NK-92 treated with Interleukin-12 subunit alpha and Interleukin-12 subunit beta, amount 100 ng/mL, for 24 hours (cell line): ENCODE measurements around the gene GRM7.
"Not testable (repeated sequence)": the region's sequence is repeated elsewhere in the genome, so short reads cannot be mapped to it uniquely, and the experiment has no call there.

Source experiments
- DNase-seq: peaks from one replicate; lab custom pipeline; 2025; lab: John Stamatoyannopoulos, UW

The GRM7 gene

GRCh38 chr3:6860954-6861624 is at the start of gene GRM7:
Gene GRM7, plus strand, starts transcription at chr3:6861115.
- no peak for DNase-seq

GRCh38 chr3:6821411-6821810 is 39.5 kb upstream of the GRM7 start:
- no peak for DNase-seq

- DNase-seq: no peak
These were observed 35.4 kb upstream of the GRM7 start for GRCh38 chr3:6825524-6825923.

- DNase-seq: no peak
These were observed 33.5 kb upstream of the GRM7 start for GRCh38 chr3:6827453-6827852.

GRCh38 chr3:6844723-6845122 is 16.2 kb upstream of the GRM7 start:
- no peak for DNase-seq

- DNase-seq: no peak
These were observed 6.7 kb upstream of the GRM7 start for GRCh38 chr3:6854184-6854583.

- DNase-seq: no peak
These were observed 3.4 kb upstream of the GRM7 start for GRCh38 chr3:6857510-6857909.

GRCh38 chr3:6860149-6860953 is 564 bp upstream of the GRM7 start:
- no peak for DNase-seq

GRCh38 chr3:6861625-6862000 is 698 bp downstream of the GRM7 start:
- DNase-seq: no peak

- DNase-seq: no peak
These were observed 1.3 kb downstream of the GRM7 start for GRCh38 chr3:6862041-6862879.

- DNase-seq: no peak
These were observed 1.9 kb downstream of the GRM7 start for GRCh38 chr3:6862880-6863195.

GRCh38 chr3:6867269-6867668 is 6.4 kb downstream of the GRM7 start:
- DNase-seq: no peak

GRCh38 chr3:6878731-6879130 is 17.8 kb downstream of the GRM7 start:
- DNase-seq: no peak

- DNase-seq: no peak
These were observed 51.3 kb downstream of the GRM7 start for GRCh38 chr3:6912240-6912639.

- no peak for DNase-seq
These were observed 55.0 kb downstream of the GRM7 start for GRCh38 chr3:6915898-6916297.

GRCh38 chr3:6921066-6921465 is 60.2 kb downstream of the GRM7 start:
- DNase-seq: no peak

GRCh38 chr3:6921876-6922275 is 61.0 kb downstream of the GRM7 start:
- no peak for DNase-seq

GRCh38 chr3:6928064-6928463 is 67.1 kb downstream of the GRM7 start:
- DNase-seq: no peak

GRCh38 chr3:6929918-6930317 is 69.0 kb downstream of the GRM7 start:
- DNase-seq: no peak

GRCh38 chr3:6935418-6935817 is 74.5 kb downstream of the GRM7 start:
- not testable (repeated sequence) for DNase-seq

GRCh38 chr3:6935970-6936369 is 75.1 kb downstream of the GRM7 start:
- no peak for DNase-seq

- DNase-seq: no peak
These were observed 101.9 kb downstream of the GRM7 start for GRCh38 chr3:6962801-6963200.

- DNase-seq: no peak
These were observed 105.0 kb downstream of the GRM7 start for GRCh38 chr3:6965881-6966280.
